Ovary (tissue), 9 donors: Measurements from ENCODE around the gene TLN1. TPM values are rescaled to one million over a fixed set of nuclear protein-coding genes. Genes with fewer than 3 reads are reported as not detected.
A peak's percentile ranks its signal among the peaks of the same experiment; 100 is the strongest.

Source experiments
- DNase-seq, 5 donors: peaks; one replicate each; pipeline ENCODE4 v3.0.0-alpha.2; 2019 to 2020
- H3K27ac ChIP-seq, 2 donors: fragments of 200-600 bp; one replicate each; pipeline versions ENCODE4 v1.5.1 to v1.8.0; 2019 to 2022
- H3K27me3 ChIP-seq: fragments of 200-600 bp; one replicate; pipeline ENCODE4 v1.8.0; 2022
- H3K36me3 ChIP-seq: fragments of 200-600 bp; sonication (generic); one replicate; pipeline ENCODE4 v1.5.1; 2019
- H3K4me1 ChIP-seq: one replicate; pipeline ENCODE4 v1.8.1; 2013; ENCODE audit warnings: mild to moderate bottlenecking, moderate library complexity; ENCODE audit not compliant: insufficient read depth
- H3K4me3 ChIP-seq: fragments of 200-600 bp; sonication (generic); one replicate; pipeline ENCODE4 v1.5.1; 2017
- H3K9me3 ChIP-seq, 2 donors: fragments of 200-600 bp in 1 of 2; sonication (generic) in 1 of 2; one replicate each; pipeline versions ENCODE4 v1.5.1 to v1.8.1; 2013 to 2019; ENCODE audit warnings: mild to moderate bottlenecking in 1 of 2, moderate library complexity in 1 of 2
- CTCF ChIP-seq, 3 donors: fragments of 450-650 bp in 2 of 3; fragments of 200-600 bp in 1 of 3; IDR thresholded peaks; one replicate each; pipeline versions ENCODE4 v1.5.1 to v1.8.0; 2016 to 2022; ENCODE audit warnings: antibody characterized with exemption in 3 of 3, mild to moderate bottlenecking in 1 of 3
- EP300 ChIP-seq: sonication (generic); formaldehyde crosslinking; IDR thresholded peaks from one replicate; pipeline ENCODE4 v1.6.1; 2017; ENCODE audit warnings: antibody characterized with exemption
- POLR2A ChIP-seq: fragments of 450-650 bp; IDR thresholded peaks from one replicate; pipeline ENCODE4 v1.6.1; 2017; ENCODE audit warnings: antibody characterized with exemption, mild to moderate bottlenecking, moderate library complexity
- WGBS, 3 donors: extraction: QIAGEN DNeasy Blood & Tissue Kit in 1 of 3; methylation state at CpG; one replicate each; pipeline versions ENCODE4 v1.1.5 to v1.1.7; 2013 to 2017; 5-methylcytosine and 5-hydroxymethylcytosine counted together
- intact Hi-C, 4 donors: fragments of 100-400 bp; cut with DNase I; formaldehyde crosslinking; loops; one replicate each; pipeline versions ENCODE4 v1.11.0 to v1.15.1; 2022 to 2023
- polyA plus RNA-seq, 2 donors: library from polyadenylated mRNA; stranded (reverse); fragments of 200-250 nt in 1 of 2; fragments of 350-450 nt in 1 of 2; fragmentation: Illumina TruSeq in 1 of 2; extraction: RNeasy Lipid Tissue Mini Kit (QIAGEN cat#74804) in 1 of 2; gene quantifications; one replicate each; pipeline ENCODE4 v1.2.3, GENCODE V29; 2013 to 2014
- total RNA-seq, 7 donors: library from RNA; depleted of rRNA in 2 of 7; stranded (reverse); fragments of >200 nt in 2 of 7; fragmentation: NEBNext Ultra II Directional in 3 of 7; extraction: Animal tissue kit (Norgen Biotek cat#: 25700) in 3 of 7; gene quantifications; one replicate each; pipeline versions ENCODE4 v1.1.0 to v1.2.4, GENCODE V29; 2016 to 2023
- donor health status: DM: no; HTN: no; CAD: no; lungs with moderate emphysema.
- donor health status: DM: no; HTN: no; CAD: no.
- donor health status: Bipolar disorder and iron deficiency.
- donor health status: DM: yes; HTN: yes; CAD: no.
- donor health status: DM: no; HTN: no; CAD: no.
- donor health status: DM: yes; HTN: yes; CAD: no.

Gene TLN1
- total and polyA plus RNA-seq, 9 donors = 106 to 344 (median 271) TPM

- DNase-seq = no peak
- H3K27ac ChIP-seq = no peak overlapping the region
- no peaks in the 10 kb centered on the region for H3K27me3 ChIP-seq
- intact Hi-C loops = no loop called here
- no peaks in the 10 kb centered on the region for H3K36me3 ChIP-seq
- no peaks in the 10 kb centered on the region for H3K9me3 ChIP-seq
- no peak for TF ChIP-seq CTCF (IDR thresholded peaks at IDR 0.05)
- TF ChIP-seq POLR2A = no peak
- no peak for TF ChIP-seq EP300
- 83 to 88% (median 85%) methylated on average over 5 of the region's 5 CpGs for WGBS, 3 donors
- no peak overlapping the region for H3K4me3 ChIP-seq
- no peaks in the 10 kb centered on the region for H3K4me1 ChIP-seq
Measured at GRCh38 chr9:35666549-35666948, 65.4 kb downstream of the TLN1 start.

GRCh38 chr9:35666045-35666444 lies 66.0 kb downstream of the TLN1 start:
- no peaks in the 10 kb centered on the region for H3K27me3 ChIP-seq
- TF ChIP-seq EP300 (no peak), CTCF (IDR thresholded peaks at IDR 0.05) (no peak), POLR2A (no peak)
- H3K27ac ChIP-seq = no peak overlapping the region
- no peak overlapping the region for H3K4me3 ChIP-seq
- intact Hi-C loops = no loop called here
- DNase-seq = no peak
- WGBS, 3 donors = 19 to 30% (median 26%) methylated on average over 1 of the region's 1 CpG
- no peaks in the 10 kb centered on the region for H3K9me3 ChIP-seq
- H3K4me1 ChIP-seq = no peaks in the 10 kb centered on the region
- no peaks in the 10 kb centered on the region for H3K36me3 ChIP-seq

GRCh38 chr9:35665471-35665818 lies 66.5 kb downstream of the TLN1 start:
- no peak for TF ChIP-seq POLR2A
- no peak for TF ChIP-seq EP300
- TF ChIP-seq CTCF (IDR thresholded peaks at IDR 0.05) = no peak
- peak overlapping the region; percentile 45 for H3K4me3 ChIP-seq
- no peaks in the 10 kb centered on the region for H3K4me1 ChIP-seq
- no peak for DNase-seq
- no peaks in the 10 kb centered on the region for H3K9me3 ChIP-seq
- no peaks in the 10 kb centered on the region for H3K27me3 ChIP-seq
- H3K27ac ChIP-seq = peak overlapping the region in 1 of 2 donors; percentile 24
- no peaks in the 10 kb centered on the region for H3K36me3 ChIP-seq
- WGBS, 3 donors = 13 to 22% (median 19%) methylated on average over 5 of the region's 5 CpGs
- intact Hi-C loops = no loop called here

GRCh38 chr9:35664531-35665470 lies 67.2 kb downstream of the TLN1 start, which contains the start of gene ARHGEF39:
Gene ARHGEF39, minus strand, starts transcription at chr9:35665195. Its CDS starts 26 bp downstream, at chr9:35665169.
- WGBS, 3 donors = 7 to 9% (median 9%) methylated on average over 49 to 58 of the region's 58 CpGs
- intact Hi-C loops = loop anchor here in 2 of 4 donors (5.0 kb wide), 2 partner anchors 62 to 68 kb away; partner anchors contain the start of genes CREB3 (in 1 of the 2) and TLN1 (in 1 of the 2)
- DNase-seq = peak; percentile 69 to 85 (median 76)

More at GRCh38 chr9:35664531-35665470, 67.2 kb downstream of the TLN1 start, which contains the start of gene ARHGEF39:
- H3K4me3 ChIP-seq = peak within 1 kb of the TSS; percentile 45
- H3K27ac ChIP-seq = peak within 1 kb of the TSS; percentile 1 to 24
- H3K9me3 ChIP-seq = no peaks in the 10 kb centered on the region
- H3K4me1 ChIP-seq = no peaks in the 10 kb centered on the region
- no peaks in the 10 kb centered on the region for H3K36me3 ChIP-seq
- H3K27me3 ChIP-seq = no peaks in the 10 kb centered on the region
- TF ChIP-seq CTCF (IDR thresholded peaks at IDR 0.05) = no peak
- no peak for TF ChIP-seq POLR2A
- no peak for TF ChIP-seq EP300
